GM19240 (cell line): ENCODE results near the gene ETV7.
"Not testable (repeated sequence)": the region's sequence is repeated elsewhere in the genome, so short reads cannot be mapped to it uniquely, and the experiment has no call there.

Source experiments
- DNase-seq: peaks from one replicate; pipeline ENCODE4 v3.0.0; 2011; ENCODE audit warnings: low spot score; ENCODE audit not compliant: insufficient read length

The ETV7 gene

GRCh38 chr6:36364669-36365479 lies 22.6 kb downstream of the ETV7 start:
- no peak for DNase-seq

DNA sequence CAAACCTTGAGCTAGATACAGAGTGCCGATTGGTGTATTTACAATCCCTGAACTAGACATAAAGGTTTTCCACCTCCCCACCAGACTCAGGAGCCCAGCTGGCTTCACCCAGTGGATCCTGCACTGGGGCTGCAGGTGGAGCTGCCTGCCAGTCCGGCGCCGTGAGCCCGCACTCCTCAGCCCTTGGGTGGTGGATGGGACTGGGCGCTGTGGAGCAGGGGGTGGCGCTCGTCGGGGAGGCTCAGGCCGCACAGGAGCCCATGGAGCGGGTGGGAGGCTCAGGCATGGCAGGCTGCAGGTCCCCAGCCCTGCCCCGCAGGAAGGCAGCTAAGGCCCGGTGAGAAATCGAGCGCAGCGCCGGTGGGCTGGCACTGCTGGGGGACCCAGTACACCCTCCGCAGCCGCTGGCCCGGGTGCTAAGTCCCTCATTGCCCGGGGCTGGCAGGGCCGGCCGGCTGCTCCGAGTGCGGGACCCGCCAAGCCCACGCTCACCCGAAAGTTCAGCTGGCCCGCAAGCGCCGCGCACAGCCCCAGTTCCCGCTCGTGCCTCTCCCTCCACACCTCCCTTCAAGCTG lies 23.3 kb downstream of the ETV7 start:
- not testable (repeated sequence) for DNase-seq

GRCh38 chr6:36363371-36363752 lies 24.1 kb downstream of the ETV7 start:
- DNase-seq, result not testable (repeated sequence)

- no peak for DNase-seq
Measured at GRCh38 chr6:36362551-36363370, 24.7 kb downstream of the ETV7 start.

DNA sequence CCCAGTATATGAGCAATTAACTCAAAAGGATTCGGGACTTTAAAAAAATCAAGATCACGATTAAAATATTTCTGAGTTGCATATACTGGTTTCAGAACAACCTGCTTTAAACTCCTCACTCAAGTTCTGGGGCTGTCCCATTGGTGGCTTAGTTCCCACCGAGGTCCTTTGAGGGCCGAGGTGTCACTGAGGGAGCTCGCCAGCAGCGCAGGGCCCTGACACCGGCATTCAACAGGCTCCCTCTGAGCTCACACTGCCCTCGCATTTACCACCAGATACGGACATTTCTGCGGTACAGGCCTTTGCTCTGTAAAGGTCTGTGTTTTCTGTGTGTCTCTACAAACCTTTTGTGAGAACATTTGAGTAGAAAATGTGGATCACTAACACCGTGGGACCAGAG lies 26.4 kb downstream of the ETV7 start:
- no peak for DNase-seq

DNA sequence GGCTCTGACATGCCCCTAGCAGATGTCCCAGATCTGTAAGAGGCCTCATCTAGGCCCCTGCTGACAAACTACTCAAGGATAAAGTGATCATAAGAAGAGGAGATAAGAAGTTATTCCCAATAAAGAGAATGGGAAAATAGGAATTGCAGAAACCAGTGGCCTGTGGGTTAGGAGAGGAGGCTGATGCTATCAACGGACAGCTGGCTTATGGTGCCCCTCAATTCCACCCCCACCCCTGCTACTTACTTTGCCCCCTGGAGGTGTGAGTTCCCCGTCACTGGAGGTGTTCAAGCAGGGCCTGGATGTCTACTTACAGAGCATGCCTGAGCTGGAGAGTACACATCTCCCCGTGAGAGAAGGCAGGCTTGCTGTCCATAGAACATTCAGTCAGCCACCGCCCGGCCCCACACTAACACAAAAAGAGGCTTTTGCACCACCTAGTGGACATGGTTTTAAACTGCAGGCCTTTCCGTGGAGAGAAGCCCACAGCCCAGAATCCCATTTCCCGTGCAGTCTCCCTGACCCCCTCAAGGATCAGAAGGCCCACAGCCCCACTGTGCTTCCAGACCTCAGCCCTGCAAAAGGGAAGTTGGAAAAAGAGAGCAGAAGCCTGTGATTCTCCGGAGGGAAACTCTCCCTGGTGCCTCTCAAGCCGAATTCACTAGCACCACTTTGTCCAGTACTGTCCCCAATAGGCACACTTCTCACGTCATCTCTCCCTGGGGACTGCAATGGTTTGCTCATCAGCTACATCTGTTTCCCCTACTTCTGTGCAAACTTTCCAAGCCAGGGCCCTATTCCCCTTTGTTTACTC lies 27.0 kb downstream of the ETV7 start:
- peak; percentile 69 for DNase-seq

DNA sequence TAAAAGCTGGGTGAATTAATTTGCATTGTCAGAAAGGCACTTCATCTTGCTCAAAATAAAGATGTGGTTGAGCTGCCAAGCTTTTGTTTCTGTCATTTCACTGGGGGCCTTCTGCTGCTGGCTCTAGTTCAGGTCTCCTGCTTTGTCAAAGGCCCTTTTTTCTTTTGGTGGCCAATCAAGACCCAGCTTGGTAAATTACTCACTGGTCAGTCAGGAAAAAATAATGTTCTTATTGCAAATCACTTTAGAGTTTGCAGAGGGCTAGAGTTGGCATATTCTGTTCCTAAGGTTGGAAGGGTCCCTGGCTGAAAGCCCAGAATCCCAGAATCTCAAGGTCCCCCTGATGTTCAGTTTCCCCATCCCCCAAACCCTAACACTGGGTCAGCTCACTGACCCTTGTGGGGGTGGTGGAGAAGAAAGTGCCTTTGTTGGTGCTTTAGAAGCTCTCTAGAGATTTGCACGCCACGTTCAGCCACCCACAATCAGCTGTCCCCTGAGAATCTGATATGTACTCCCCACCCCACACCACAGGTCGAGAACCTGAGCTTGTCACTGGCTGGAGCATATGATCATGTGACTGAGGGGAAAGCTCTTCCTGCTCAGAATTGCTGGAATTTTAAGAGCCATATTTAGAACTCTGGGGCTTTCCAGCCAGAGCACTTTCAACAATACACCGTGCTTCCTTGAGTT lies 29.1 kb downstream of the ETV7 start:
- DNase-seq, result no peak

GRCh38 chr6:36357872-36358225 lies 29.6 kb downstream of the ETV7 start:
- DNase-seq, result no peak

DNA sequence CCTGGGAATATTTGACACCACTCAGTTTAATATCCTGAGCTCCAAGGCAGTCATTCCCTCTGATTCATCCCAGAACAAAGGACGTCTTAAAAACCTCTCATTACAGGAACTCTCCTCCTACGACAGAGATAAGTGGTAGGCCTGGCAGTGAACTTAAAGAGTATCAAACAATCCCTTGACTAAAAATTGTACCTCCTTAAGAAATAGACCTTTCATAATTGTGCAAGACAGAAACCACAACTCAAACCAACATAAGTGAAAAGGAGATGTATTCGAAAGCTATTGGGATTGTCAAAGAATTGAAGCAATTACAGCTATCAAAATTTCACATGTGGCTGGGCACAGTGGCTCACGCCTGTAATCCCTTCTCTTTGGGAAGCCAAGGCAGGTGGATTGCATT lies 31.6 kb downstream of the ETV7 start:
- DNase-seq, result no peak

DNA sequence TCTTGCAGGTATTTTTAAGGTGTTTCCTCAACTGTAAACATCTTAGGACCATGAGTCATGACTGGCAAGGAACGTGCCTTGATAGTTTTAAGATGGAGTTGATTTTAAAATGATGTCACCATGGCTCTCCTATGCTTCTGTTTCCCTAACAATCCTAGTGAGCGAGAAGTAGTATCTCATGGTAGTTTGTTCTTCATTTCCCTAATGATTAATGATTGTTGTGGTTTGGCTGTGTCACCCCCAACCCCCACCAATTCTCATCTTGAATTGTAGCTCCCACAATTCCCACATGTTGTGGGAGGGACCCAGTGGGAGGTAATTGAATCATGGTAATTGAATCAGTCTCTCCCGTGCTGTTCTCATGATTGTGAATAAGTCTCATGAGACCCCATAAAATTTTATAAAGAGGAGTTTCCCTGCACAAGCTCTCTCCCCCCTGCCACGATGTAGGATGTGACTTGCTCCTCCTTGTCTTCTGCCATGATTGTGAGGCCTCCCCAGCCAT lies 34.0 kb downstream of the ETV7 start:
- no peak for DNase-seq

DNA sequence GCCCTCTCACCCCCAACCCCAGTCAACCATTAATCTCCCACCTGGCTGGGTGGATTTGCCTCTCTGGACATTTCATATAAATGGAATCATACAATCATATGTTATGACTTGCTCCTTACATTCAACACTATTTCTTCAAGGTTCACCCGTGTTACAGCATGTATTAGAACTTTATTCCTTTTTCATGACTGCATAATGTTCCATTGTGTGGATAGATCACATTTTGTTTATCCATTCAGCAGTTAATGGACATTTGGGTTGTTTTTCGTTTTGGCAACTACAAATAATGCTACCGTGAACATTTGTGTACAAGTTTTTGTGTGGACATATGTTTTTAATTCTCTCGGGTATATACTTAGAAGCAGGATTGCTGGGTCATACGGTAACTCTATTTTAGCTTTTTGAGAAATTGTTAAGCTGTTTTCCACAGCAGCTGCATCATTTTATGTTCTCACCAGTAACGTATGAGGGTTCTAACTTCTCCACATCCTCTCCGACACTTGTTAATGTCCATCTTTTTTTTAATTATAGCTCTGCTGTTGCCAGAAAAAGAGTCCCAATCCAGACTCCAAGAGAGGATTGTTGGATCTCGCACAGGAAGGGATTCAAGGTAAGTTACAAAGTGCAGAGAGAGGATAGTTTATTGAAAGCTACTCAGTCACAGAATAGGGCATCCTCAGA lies 34.9 kb downstream of the ETV7 start:
- DNase-seq, result no peak

DNA sequence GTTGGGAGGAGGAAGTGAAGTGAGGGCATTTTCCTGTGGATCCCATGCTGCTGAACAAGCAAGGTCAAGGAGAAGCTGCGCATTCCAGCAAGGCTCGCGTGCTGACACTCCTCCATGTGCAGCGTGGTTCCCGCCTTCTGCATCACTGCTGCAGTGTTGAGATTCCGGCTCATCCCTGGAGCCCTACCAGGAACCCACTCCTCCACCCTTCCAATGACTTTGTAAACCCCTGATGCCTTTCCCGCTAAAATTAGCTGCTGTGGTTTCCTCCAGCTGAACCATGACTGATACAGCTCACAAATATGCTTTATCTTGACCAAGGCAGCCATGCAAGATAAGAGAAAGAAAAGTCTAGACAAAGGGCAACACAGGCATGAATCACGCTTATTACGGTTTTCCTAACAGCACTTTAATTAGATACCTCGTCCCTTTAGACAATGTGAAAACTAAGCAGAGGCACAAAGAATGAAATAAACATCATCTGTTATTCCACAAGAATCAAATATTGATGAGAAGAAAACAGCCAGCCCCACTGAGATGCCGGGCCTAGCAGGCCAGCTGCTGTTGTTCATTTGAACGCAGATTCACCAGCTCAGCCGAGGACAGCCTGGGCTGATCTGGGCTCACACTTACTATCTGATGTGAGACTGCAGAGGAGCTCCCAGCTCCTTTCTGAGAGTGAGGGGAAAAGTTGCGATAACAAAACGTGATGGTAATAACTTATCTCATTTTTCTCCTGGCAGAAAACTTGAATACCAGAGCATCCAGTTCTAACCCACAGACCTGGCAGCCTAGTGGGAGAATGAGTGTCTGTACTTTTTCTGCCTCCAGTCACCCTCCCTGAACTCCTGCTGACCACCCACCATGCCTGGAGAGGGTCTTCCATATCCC lies 36.5 kb downstream of the ETV7 start:
- DNase-seq, result no peak

DNA sequence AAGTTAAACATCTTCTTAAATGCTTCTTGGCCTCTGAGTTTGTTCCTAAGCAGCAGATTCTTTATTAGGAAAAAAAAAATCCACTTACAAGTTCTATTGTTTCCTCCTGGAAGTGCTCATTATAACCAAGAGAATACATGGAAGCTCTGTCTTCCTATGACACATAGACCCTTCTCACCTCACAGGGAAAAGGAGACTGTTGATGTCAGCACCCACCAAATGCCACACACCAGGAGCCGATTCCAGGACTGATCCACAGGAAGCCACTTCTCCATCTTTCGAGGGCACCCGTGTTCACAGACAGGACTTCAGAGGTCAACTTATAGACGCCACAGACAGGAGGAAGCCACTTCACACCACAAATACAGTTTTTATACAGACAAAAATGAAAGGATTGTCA lies 37.4 kb downstream of the ETV7 start:
- DNase-seq, result no peak

DNA sequence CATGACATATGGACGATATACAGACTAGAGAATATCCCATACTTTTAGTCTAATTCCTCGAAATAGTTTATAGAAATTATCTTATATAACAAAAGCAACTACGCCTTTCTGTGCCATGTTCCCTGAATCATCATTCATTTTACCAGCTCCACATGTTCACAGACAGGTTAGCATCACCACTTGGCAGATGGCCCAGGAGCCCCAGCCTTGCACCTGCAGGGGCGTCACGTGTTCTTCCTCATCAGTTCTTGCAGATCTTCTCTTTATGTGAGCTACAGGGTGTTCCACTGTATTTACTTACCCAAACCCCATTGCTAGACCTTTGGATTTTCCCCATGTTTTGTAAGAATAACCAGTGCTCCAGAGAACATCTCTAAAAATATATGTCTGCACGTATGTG lies 38.2 kb downstream of the ETV7 start:
- DNase-seq, result no peak

- no peak for DNase-seq
Measured at GRCh38 chr6:36347621-36348020, 39.8 kb downstream of the ETV7 start.

- no peak for DNase-seq
Measured at GRCh38 chr6:36346486-36347273, 40.8 kb downstream of the ETV7 start.

DNA sequence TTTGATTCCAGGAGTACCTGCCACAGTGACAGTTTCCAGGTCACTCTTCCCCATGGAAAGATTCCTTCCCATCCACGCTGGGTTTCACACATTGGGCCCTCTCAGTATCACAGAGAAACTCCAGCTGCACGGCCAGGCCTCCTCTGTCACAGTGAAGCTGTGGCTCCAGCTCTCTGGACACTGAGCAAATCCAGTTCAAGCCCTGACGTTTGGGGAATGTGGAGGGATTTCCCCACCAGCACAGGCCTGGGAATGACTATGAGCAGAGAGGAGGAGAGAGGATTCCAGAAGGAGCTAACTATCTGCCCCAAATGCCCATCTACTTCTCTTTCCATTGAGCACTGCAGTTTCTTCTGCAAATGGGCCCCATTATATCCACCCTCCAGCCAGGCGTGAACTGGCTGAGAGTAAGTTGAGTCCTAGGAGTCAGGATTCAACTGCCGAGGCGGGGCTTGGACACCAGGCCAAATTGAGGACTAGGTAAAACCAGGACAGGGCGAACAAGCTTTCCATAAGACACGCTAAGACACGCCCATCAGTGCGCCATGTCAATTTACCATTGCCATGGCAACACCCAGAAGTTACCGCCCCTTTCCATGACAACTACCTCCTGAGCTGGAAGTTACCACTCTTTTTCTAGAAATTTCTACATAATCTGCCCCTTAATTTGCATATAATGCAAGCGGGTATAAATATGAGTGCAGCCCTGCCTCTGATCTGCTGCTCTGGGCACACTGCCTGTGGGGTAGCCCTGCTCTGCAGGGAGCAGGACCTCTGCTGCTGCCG lies 41.6 kb downstream of the ETV7 start:
- no peak for DNase-seq
